Smooth muscle cell (in vitro differentiated cells): ENCODE data around the gene FMNL1. TPM values are rescaled to one million over a fixed set of nuclear protein-coding genes. Genes with fewer than 3 reads are reported as not detected.
"Not testable (repeated sequence)": the region's sequence is repeated elsewhere in the genome, so short reads cannot be mapped to it uniquely, and the experiment has no call there.

Experiments used
- DNase-seq: peaks from one replicate; lab custom pipeline; 2025; ENCODE audit not compliant: unreplicated experiment; lab: John Stamatoyannopoulos, UW
- H2AFZ ChIP-seq: fragments of 200-600 bp; sonication (generic); 2 replicates; pipeline ENCODE4 v1.6.0; 2016; ENCODE audit warnings: antibody characterized with exemption, low read depth, mild to moderate bottlenecking
- H3F3A ChIP-seq: fragments of 200-600 bp; sonication (generic); 2 replicates; pipeline ENCODE4 v1.6.0; 2017; ENCODE audit warnings: antibody characterized with exemption, low read depth
- H3K27ac ChIP-seq: fragments of 200-600 bp; sonication (generic); 2 replicates; pipeline ENCODE4 v1.5.1; 2016; ENCODE audit warnings: low read depth, mild to moderate bottlenecking
- H3K27me3 ChIP-seq: fragments of 200-600 bp; sonication (generic); 2 replicates; pipeline ENCODE4 v1.6.1; 2016; ENCODE audit warnings: low read depth, mild to moderate bottlenecking
- H3K36me3 ChIP-seq: fragments of 200-600 bp; sonication (generic); 2 replicates; pipeline ENCODE4 v1.5.1; 2016; ENCODE audit warnings: low read depth
- H3K4me1 ChIP-seq: fragments of 200-600 bp; sonication (generic); 2 replicates; pipeline ENCODE4 v1.5.1; 2016; ENCODE audit warnings: low read depth
- H3K4me2 ChIP-seq: fragments of 200-600 bp; sonication (generic); 2 replicates; pipeline ENCODE4 v1.6.0; 2016; ENCODE audit warnings: mild to moderate bottlenecking
- H3K4me3 ChIP-seq: fragments of 200-600 bp; sonication (generic); 2 replicates; pipeline ENCODE4 v1.5.1; 2016; ENCODE audit warnings: mild to moderate bottlenecking
- H3K79me2 ChIP-seq: fragments of 200-600 bp; sonication (generic); 2 replicates; pipeline ENCODE4 v1.6.0; 2016; ENCODE audit warnings: low read depth, mild to moderate bottlenecking
- H3K9ac ChIP-seq: fragments of 200-600 bp; sonication (generic); 2 replicates; pipeline ENCODE4 v1.6.0; 2016; ENCODE audit warnings: low read depth
- H3K9me3 ChIP-seq: fragments of 200-600 bp; sonication (generic); replicated peaks from 2 replicates; pipeline ENCODE4 v1.5.1; 2016; ENCODE audit warnings: low read depth
- H4K20me1 ChIP-seq: fragments of 200-600 bp; sonication (generic); 2 replicates; pipeline ENCODE4 v1.6.0; 2016; ENCODE audit warnings: low read depth
- CTCF ChIP-seq: fragments of 200-600 bp; sonication (generic); IDR thresholded peaks from 2 replicates; pipeline ENCODE4 v1.5.1; 2017; ENCODE audit warnings: borderline replicate concordance, mild to moderate bottlenecking, antibody characterized with exemption; ENCODE audit not compliant: insufficient read depth, poor library complexity, severe bottlenecking
- WGBS: methylation state at CpG from one replicate; pipeline ENCODE4 v1.1.7; 2016; ENCODE audit warnings: low lambda C conversion rate; 5-methylcytosine and 5-hydroxymethylcytosine counted together
- polyA plus RNA-seq: library from polyadenylated mRNA; unstranded; fragments of >200 nt; fragmentation: Nextera tagmentation; extraction: Ambion mirVana; gene quantifications from 2 replicates; pipeline ENCODE4 v1.2.1, GENCODE V29; 2016
- total RNA-seq: library from RNA; depleted of rRNA; stranded (reverse); fragments of >200 nt; gene quantifications from 2 replicates; pipeline ENCODE4 v1.2.3, GENCODE V29; 2014

FMNL1 gene
- total and polyA plus RNA-seq, 2 experiments from 2014 or later: 0.37 to 0.90 TPM

GRCh38 chr17:45247429-45248131 is 25.9 kb downstream of the FMNL1 start:
- peak overlapping the region; percentile 55 for H3K9ac ChIP-seq

GRCh38 chr17:45248132-45248957 is 26.7 kb downstream of the FMNL1 start:
- DNase-seq: no peak
- Histone ChIP-seq H3K9me3 (no peaks in the 10 kb centered on the region), H3K27ac (no peak overlapping the region), H3K27me3 (no peaks in the 10 kb centered on the region), H3K4me1 (peaks cover 5% of the 10 kb centered on the region), H3K4me2 (peak overlapping the region; percentile 99), H2AFZ (peak overlapping the region; percentile 90), H3F3A (no peaks in the 10 kb centered on the region), H3K79me2 (no peaks in the 10 kb centered on the region), H3K4me3 (peak overlapping the region; percentile 71), H3K9ac (peak overlapping the region; percentile 55), H4K20me1 (no peaks in the 10 kb centered on the region), H3K36me3 (no peaks in the 10 kb centered on the region)
- WGBS: 14% methylated on average over 35 of the region's 39 CpGs
- no peak for TF ChIP-seq CTCF

More at GRCh38 chr17:45247429-45248131, 25.9 kb downstream of the FMNL1 start:
- no peak for TF ChIP-seq CTCF
- Histone ChIP-seq H3K27ac (no peak overlapping the region), H3K4me3 (peak overlapping the region; percentile 71), H3K36me3 (no peaks in the 10 kb centered on the region), H3K4me2 (peak overlapping the region; percentile 99), H3K4me1 (peaks cover 5% of the 10 kb centered on the region), H3K9me3 (no peaks in the 10 kb centered on the region), H3K27me3 (no peaks in the 10 kb centered on the region), H3K79me2 (no peaks in the 10 kb centered on the region), H2AFZ (peak overlapping the region; percentile 90), H4K20me1 (no peaks in the 10 kb centered on the region), H3F3A (no peaks in the 10 kb centered on the region)
- WGBS: 1% methylated on average over 26 of the region's 61 CpGs
- DNase-seq: peak; percentile 52

- Histone ChIP-seq H3K27me3 (no peaks in the 10 kb centered on the region), H3K9me3 (no peaks in the 10 kb centered on the region), H3K4me2 (no peak overlapping the region), H3K27ac (no peak overlapping the region), H4K20me1 (no peaks in the 10 kb centered on the region), H3K9ac (no peak overlapping the region), H3F3A (no peaks in the 10 kb centered on the region), H3K36me3 (no peaks in the 10 kb centered on the region), H3K4me3 (no peak overlapping the region), H2AFZ (no peak overlapping the region), H3K4me1 (peaks cover 3% of the 10 kb centered on the region), H3K79me2 (no peaks in the 10 kb centered on the region)
- no peak for TF ChIP-seq CTCF
- no peak for DNase-seq
- WGBS: 96% methylated on average over 7 of the region's 7 CpGs
Observed at GRCh38 chr17:45251931-45252330, 30.2 kb downstream of the FMNL1 start.

GRCh38 chr17:45253237-45253636 is 31.6 kb downstream of the FMNL1 start:
- H3K36me3 ChIP-seq, H3K4me2 ChIP-seq, H3K27ac ChIP-seq, H3K4me1 ChIP-seq, H2AFZ ChIP-seq, H3K79me2 ChIP-seq, H3F3A ChIP-seq, H3K4me3 ChIP-seq, H4K20me1 ChIP-seq, H3K9ac ChIP-seq, H3K9me3 ChIP-seq, H3K27me3 ChIP-seq, DNase-seq: not testable (repeated sequence)
- WGBS: 93% methylated on average over 7 of the region's 7 CpGs
